ENCODE measurements around the gene CACNB1. TPM values are rescaled to one million over a fixed set of nuclear protein-coding genes. Genes with fewer than 3 reads are reported as not detected.
A peak's percentile ranks its signal among the peaks of the same experiment; 100 is the strongest.

CACNB1 gene
- total and polyA plus RNA-seq, 2 donors (not counting 1 experiment from before 2014, with no cell fraction given), result 3.8 to 12.4 TPM

- Histone ChIP-seq H3K4me1 (ENCODE audit: control insufficient read depth in 2 of 2, insufficient read depth in 2 of 2, low read length in 2 of 2) (peaks cover 25 to 40% of the 10 kb centered on the region in 2 donors), H3K4me3 (ENCODE audit: control extremely low read depth in 1 of 5, extremely low read depth in 1 of 5, insufficient read depth in 1 of 5, low read depth in 2 of 5, low read length in 4 of 5) (no peak overlapping the region), H3K4me2 (replicated peaks; ENCODE audit: low read depth, low read length, poor library complexity, severe bottlenecking) (no peak overlapping the region), H3K27me3 (replicated peaks in 1 of 4; ENCODE audit: control extremely low read depth in 1 of 4, control insufficient read depth in 3 of 4, insufficient read depth in 4 of 4, low read length in 3 of 4) (no peaks in the 10 kb centered on the region), H4K20me1 (ENCODE audit: control insufficient read depth, insufficient read depth, low read length, poor library complexity, severe bottlenecking) (peaks cover 7% of the 10 kb centered on the region), H2AFZ (ENCODE audit: insufficient read depth, low read depth, low read length, poor library complexity, severe bottlenecking) (no peak overlapping the region), H3K27ac (ENCODE audit: low read length in 2 of 2) (no peak overlapping the region), H3K36me3 (replicated peaks in 1 of 2; ENCODE audit: control extremely low read depth in 1 of 2, control insufficient read depth in 1 of 2, extremely low read depth in 1 of 2, insufficient read depth in 2 of 2, low read length in 1 of 2) (no peaks in the 10 kb centered on the region), H3K9ac (ENCODE audit: low read length) (no peak overlapping the region), H3K9me3 (ENCODE audit: control extremely low read depth in 1 of 3, control insufficient read depth in 2 of 3, insufficient read depth in 1 of 3, low read length in 2 of 3) (no peaks in the 10 kb centered on the region), H3K79me2 (ENCODE audit: control insufficient read depth, insufficient read depth, low read length) (peaks cover 2% of the 10 kb centered on the region)
- TF ChIP-seq CTCF (IDR thresholded peaks at IDR 0.05) (no peak), EZH2 (IDR thresholded peaks at IDR 0.05; ENCODE audit: borderline replicate concordance, insufficient read depth, low read depth, low read length, poor library complexity, severe bottlenecking) (no peak)
- intact Hi-C loops (cut with micrococcal nuclease), result loop anchor here (5.0 kb wide), 1 partner anchor 43 kb away; the partner anchor contains the start of gene PLXDC1
- WGBS (ENCODE audit: insufficient coverage), result 100% methylated on average over 3 of the region's 10 CpGs
- no peak for DNase-seq
- CTCF ChIA-PET, result interaction anchor here (0.6 to 3.4 kb wide), 4 partner anchors 12 to 132 kb away, joined by 3 to 12 read pairs (median 8); no protein-coding TSS in a partner anchor
- Mint-ChIP-seq H3K4me1 (peaks cover 31% of the 10 kb centered on the region), H3K4me3 (peak overlapping the region; percentile 80), H3K9me3 (ENCODE audit: insufficient read depth) (no peaks in the 10 kb centered on the region), H3K27ac (peak overlapping the region; percentile 32), H3K27me3 (no peaks in the 10 kb centered on the region)
- POLR2A ChIA-PET, result interaction anchor here (1.1 kb wide), 1 partner anchor 11 kb away, joined by 3 read pairs; no protein-coding TSS in a partner anchor
- no peak for ATAC-seq (ENCODE audit: low read depth)
Observed at GRCh38 chr17:39194985-39195524, 2.4 kb downstream of the CACNB1 start.

Data from B cell (primary cell).